Measurements from ENCODE around the gene CDC42EP5. TPM values are rescaled to one million over a fixed set of nuclear protein-coding genes. Genes with fewer than 3 reads are reported as not detected.

CDC42EP5 gene
- total and polyA plus RNA-seq, 10 of the 15 experiments (the other 5 are each of a cell fraction or from before 2014, with no cell fraction given) = 0.42 to 1.8 (median 1.4) TPM; not detected in 6

DNA sequence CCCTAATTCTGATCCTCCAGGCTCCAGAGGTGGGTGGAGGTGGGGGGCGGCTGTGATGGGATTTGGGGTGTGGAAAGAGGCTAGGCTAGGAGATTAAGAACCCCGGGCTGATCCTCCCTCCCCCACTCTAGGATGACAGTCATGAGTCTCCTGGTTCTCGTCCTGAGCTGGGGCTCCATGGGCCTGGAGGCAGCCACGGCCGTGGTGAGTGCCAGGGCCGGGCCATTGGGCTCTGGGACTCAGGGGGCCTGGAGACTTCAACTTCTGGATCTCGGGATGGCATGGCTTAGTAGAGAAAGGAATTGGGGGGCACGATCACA is 44.0 kb downstream of the CDC42EP5 start (continued):
- TF ChIP-seq ASH2L (IDR thresholded peaks at IDR 0.05; ENCODE audit: borderline replicate concordance, low read depth) (no peak), EP300 (IDR thresholded peaks at IDR 0.05; ENCODE audit: borderline replicate concordance in 1 of 2, control insufficient read depth in 1 of 2, low read depth in 2 of 2, low read length in 2 of 2) (no peak), CHD1 (IDR thresholded peaks at IDR 0.05; ENCODE audit: low read depth, low read length) (no peak), FOS (IDR thresholded peaks at IDR 0.05; ENCODE audit: borderline replicate concordance, extremely low read depth, insufficient read length) (no peak), SP1 (IDR thresholded peaks at IDR 0.05; ENCODE audit: low read depth, low read length) (no peak), BACH1 (IDR thresholded peaks at IDR 0.05; ENCODE audit: borderline replicate concordance) (no peak)
- TF ChIP-seq, protein P1, sequence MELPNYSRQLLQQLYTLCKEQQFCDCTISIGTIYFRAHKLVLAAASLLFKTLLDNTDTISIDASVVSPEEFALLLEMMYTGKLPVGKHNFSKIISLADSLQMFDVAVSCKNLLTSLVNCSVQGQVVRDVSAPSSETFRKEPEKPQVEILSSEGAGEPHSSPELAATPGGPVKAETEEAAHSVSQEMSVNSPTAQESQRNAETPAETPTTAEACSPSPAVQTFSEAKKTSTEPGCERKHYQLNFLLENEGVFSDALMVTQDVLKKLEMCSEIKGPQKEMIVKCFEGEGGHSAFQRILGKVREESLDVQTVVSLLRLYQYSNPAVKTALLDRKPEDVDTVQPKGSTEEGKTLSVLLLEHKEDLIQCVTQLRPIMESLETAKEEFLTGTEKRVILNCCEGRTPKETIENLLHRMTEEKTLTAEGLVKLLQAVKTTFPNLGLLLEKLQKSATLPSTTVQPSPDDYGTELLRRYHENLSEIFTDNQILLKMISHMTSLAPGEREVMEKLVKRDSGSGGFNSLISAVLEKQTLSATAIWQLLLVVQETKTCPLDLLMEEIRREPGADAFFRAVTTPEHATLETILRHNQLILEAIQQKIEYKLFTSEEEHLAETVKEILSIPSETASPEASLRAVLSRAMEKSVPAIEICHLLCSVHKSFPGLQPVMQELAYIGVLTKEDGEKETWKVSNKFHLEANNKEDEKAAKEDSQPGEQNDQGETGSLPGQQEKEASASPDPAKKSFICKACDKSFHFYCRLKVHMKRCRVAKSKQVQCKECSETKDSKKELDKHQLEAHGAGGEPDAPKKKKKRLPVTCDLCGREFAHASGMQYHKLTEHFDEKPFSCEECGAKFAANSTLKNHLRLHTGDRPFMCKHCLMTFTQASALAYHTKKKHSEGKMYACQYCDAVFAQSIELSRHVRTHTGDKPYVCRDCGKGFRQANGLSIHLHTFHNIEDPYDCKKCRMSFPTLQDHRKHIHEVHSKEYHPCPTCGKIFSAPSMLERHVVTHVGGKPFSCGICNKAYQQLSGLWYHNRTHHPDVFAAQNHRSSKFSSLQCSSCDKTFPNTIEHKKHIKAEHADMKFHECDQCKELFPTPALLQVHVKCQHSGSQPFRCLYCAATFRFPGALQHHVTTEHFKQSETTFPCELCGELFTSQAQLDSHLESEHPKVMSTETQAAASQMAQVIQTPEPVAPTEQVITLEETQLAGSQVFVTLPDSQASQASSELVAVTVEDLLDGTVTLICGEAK (IDR thresholded peaks at IDR 0.05; ENCODE audit: borderline replicate concordance) = no peak
- TF ChIP-seq, protein P2, sequence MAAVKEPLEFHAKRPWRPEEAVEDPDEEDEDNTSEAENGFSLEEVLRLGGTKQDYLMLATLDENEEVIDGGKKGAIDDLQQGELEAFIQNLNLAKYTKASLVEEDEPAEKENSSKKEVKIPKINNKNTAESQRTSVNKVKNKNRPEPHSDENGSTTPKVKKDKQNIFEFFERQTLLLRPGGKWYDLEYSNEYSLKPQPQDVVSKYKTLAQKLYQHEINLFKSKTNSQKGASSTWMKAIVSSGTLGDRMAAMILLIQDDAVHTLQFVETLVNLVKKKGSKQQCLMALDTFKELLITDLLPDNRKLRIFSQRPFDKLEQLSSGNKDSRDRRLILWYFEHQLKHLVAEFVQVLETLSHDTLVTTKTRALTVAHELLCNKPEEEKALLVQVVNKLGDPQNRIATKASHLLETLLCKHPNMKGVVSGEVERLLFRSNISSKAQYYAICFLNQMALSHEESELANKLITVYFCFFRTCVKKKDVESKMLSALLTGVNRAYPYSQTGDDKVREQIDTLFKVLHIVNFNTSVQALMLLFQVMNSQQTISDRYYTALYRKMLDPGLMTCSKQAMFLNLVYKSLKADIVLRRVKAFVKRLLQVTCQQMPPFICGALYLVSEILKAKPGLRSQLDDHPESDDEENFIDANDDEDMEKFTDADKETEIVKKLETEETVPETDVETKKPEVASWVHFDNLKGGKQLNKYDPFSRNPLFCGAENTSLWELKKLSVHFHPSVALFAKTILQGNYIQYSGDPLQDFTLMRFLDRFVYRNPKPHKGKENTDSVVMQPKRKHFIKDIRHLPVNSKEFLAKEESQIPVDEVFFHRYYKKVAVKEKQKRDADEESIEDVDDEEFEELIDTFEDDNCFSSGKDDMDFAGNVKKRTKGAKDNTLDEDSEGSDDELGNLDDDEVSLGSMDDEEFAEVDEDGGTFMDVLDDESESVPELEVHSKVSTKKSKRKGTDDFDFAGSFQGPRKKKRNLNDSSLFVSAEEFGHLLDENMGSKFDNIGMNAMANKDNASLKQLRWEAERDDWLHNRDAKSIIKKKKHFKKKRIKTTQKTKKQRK (IDR thresholded peaks at IDR 0.05; ENCODE audit: low read depth, low read length) = no peak
- TF ChIP-seq, protein P3, sequence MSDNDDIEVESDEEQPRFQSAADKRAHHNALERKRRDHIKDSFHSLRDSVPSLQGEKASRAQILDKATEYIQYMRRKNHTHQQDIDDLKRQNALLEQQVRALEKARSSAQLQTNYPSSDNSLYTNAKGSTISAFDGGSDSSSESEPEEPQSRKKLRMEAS (IDR thresholded peaks at IDR 0.05; ENCODE audit: low read depth, low read length) = no peak

Data from GM12878 (cell line).